ENCODE results near the gene ERICH2. TPM values are rescaled to one million over a fixed set of nuclear protein-coding genes. Genes with fewer than 3 reads are reported as not detected.

Gene ERICH2
- total and polyA plus RNA-seq, 4 experiments from 2014 or later = 0.58 TPM; not detected in 3

Other genes starting within 250 kb of the ERICH2 start
- not detected for gene SP5, start 55.0 kb upstream of the ERICH2 start, total RNA-seq
- gene SP5, start 55.0 kb upstream of the ERICH2 start, polyA plus RNA-seq = not detected
- gene GAD1, start 46.5 kb downstream of the ERICH2 start, total RNA-seq = not detected
- gene GAD1, start 46.5 kb downstream of the ERICH2 start, polyA plus RNA-seq = not detected
- gene GORASP2, start 158.9 kb downstream of the ERICH2 start, total RNA-seq = 10 to 100 TPM; 82.4 to 83.2 TPM
- gene GORASP2, start 158.9 kb downstream of the ERICH2 start, polyA plus RNA-seq = 100 to 1,000 TPM; 111 to 116 TPM

Measured in CD4-positive, alpha-beta memory T cell (primary cell).